HEK293 (cell line): ENCODE measurements around the gene KLK5.

Experiments used
- CTCF ChIA-PET: fragments of 350-600 bp; formaldehyde crosslinking; extraction: SDS; loops from one replicate; lab custom pipeline; 2021; ENCODE audit warnings: antibody characterized with exemption; lab: Yijun Ruan, JAX
- POLR2A ChIA-PET: fragments of 300-600 bp; formaldehyde crosslinking; extraction: SDS; loops from one replicate; lab custom pipeline; 2020; ENCODE audit warnings: antibody characterized with exemption, inconsistent platforms; lab: Yijun Ruan, JAX
- H3K27ac ChIP-seq: fragments of 200-500 bp; sonication (Bioruptor generic); 2 replicates; pipeline ENCODE4 v1.5.1; 2014; ENCODE audit warnings: low read depth, low read length, control low read depth, inconsistent platforms; ENCODE audit errors: extremely low read depth
- H3K36me3 ChIP-seq, 2 experiments: fragments of 200-500 bp in 1 of 2; sonication (Bioruptor generic) in 1 of 2; 1 replicate in 1 of 2; 2 replicates in 1 of 2; pipeline ENCODE4 v1.5.1; 2014 to 2017; ENCODE audit warnings: inconsistent platforms in 2 of 2, low read length in 2 of 2; ENCODE audit not compliant: control insufficient read depth in 2 of 2, insufficient read depth in 1 of 2
- H3K4me1 ChIP-seq: fragments of 200-500 bp; sonication (Bioruptor generic); 2 replicates; pipeline ENCODE4 v1.5.1; 2014; ENCODE audit warnings: mild to moderate bottlenecking, low read length, inconsistent platforms; ENCODE audit not compliant: control insufficient read depth, insufficient read depth
- H3K4me3 ChIP-seq: 2 replicates; pipeline ENCODE4 v1.5.1; 2011; ENCODE audit warnings: low read depth, mild to moderate bottlenecking, control low read depth, low read length, moderate library complexity
- H3K9me3 ChIP-seq: fragments of 200-500 bp; sonication (Bioruptor generic); 2 replicates; pipeline ENCODE4 v1.5.1; 2014; ENCODE audit warnings: low read depth, low read length, inconsistent platforms; ENCODE audit not compliant: control insufficient read depth, insufficient read depth
- BCL6B ChIP-seq: fragments of 450-650 bp; formaldehyde crosslinking; IDR thresholded peaks from 2 replicates; pipeline ENCODE4 v1.5.1; 2017; ENCODE audit warnings: missing biosample characterization, missing genetic modification characterization
- FEZF1 ChIP-seq: fragments of 450-650 bp; formaldehyde crosslinking; IDR thresholded peaks from 2 replicates; pipeline ENCODE4 v1.5.1; 2016; ENCODE audit warnings: missing biosample characterization, missing genetic modification characterization
- KLF16 ChIP-seq: fragments of 450-650 bp; formaldehyde crosslinking; IDR thresholded peaks from 2 replicates; pipeline ENCODE4 v1.5.1; 2017; ENCODE audit warnings: missing biosample characterization, missing genetic modification characterization
- KLF17 ChIP-seq: fragments of 450-650 bp; formaldehyde crosslinking; IDR thresholded peaks from 2 replicates; pipeline ENCODE4 v1.5.1; 2016; ENCODE audit warnings: missing biosample characterization, missing genetic modification characterization
- MEIS1 ChIP-seq: sonication (generic); formaldehyde crosslinking; IDR thresholded peaks from 2 replicates; pipeline ENCODE4 v1.8.1; 2022; ENCODE audit warnings: missing genetic modification reagents, mild to moderate bottlenecking, borderline replicate concordance
- MZF1 ChIP-seq: fragments of 450-650 bp; formaldehyde crosslinking; IDR thresholded peaks from 2 replicates; pipeline ENCODE4 v1.5.1; 2017; ENCODE audit warnings: missing biosample characterization, missing genetic modification characterization, borderline replicate concordance
- OVOL3 ChIP-seq: fragments of 450-650 bp; formaldehyde crosslinking; IDR thresholded peaks from 2 replicates; pipeline ENCODE4 v1.5.1; 2016; ENCODE audit warnings: missing biosample characterization, missing genetic modification characterization
- PATZ1 ChIP-seq: fragments of 450-650 bp; formaldehyde crosslinking; IDR thresholded peaks from 2 replicates; pipeline ENCODE4 v1.5.1; 2016; ENCODE audit warnings: missing biosample characterization, missing genetic modification characterization
- SP7 ChIP-seq: fragments of 450-650 bp; formaldehyde crosslinking; IDR thresholded peaks from 2 replicates; pipeline ENCODE4 v1.5.1; 2016; ENCODE audit warnings: missing biosample characterization, missing genetic modification characterization
- YY1 ChIP-seq: fragments of 450-650 bp; formaldehyde crosslinking; IDR thresholded peaks from 2 replicates; pipeline ENCODE4 v1.5.1; 2018; ENCODE audit warnings: missing biosample characterization, missing genetic modification characterization
- ZNF274 ChIP-seq, 2 experiments: fragments of 200-500 bp in 1 of 2; fragments of 450-650 bp in 1 of 2; sonication (Bioruptor generic) in 1 of 2; formaldehyde crosslinking in 1 of 2; IDR thresholded peaks; 2 replicates each; pipeline versions ENCODE4 v1.5.1 to v1.6.1; 2014 to 2016; ENCODE audit warnings: borderline replicate concordance in 1 of 2, inconsistent platforms in 1 of 2, low read length in 1 of 2, missing biosample characterization in 1 of 2, missing genetic modification characterization in 1 of 2
- ZNF280D ChIP-seq: fragments of 450-650 bp; formaldehyde crosslinking; IDR thresholded peaks from 2 replicates; pipeline ENCODE4 v1.5.1; 2016; ENCODE audit warnings: missing biosample characterization, missing genetic modification characterization
- ZNF391 ChIP-seq: fragments of 450-650 bp; formaldehyde crosslinking; IDR thresholded peaks from 2 replicates; pipeline ENCODE4 v1.5.1; 2016; ENCODE audit warnings: low read depth, missing biosample characterization, missing genetic modification characterization, borderline replicate concordance
- ZNF394 ChIP-seq: fragments of 450-650 bp; formaldehyde crosslinking; IDR thresholded peaks from 2 replicates; pipeline ENCODE4 v1.5.1; 2016; ENCODE audit warnings: missing biosample characterization, missing genetic modification characterization, mild to moderate bottlenecking, moderate library complexity, borderline replicate concordance
- ZNF416 ChIP-seq: fragments of 450-650 bp; formaldehyde crosslinking; IDR thresholded peaks from 2 replicates; pipeline ENCODE4 v1.5.1; 2016; ENCODE audit warnings: missing biosample characterization, missing genetic modification characterization
- ZNF521 ChIP-seq: fragments of 450-650 bp; formaldehyde crosslinking; IDR thresholded peaks from 2 replicates; pipeline ENCODE4 v1.5.1; 2017; ENCODE audit warnings: missing biosample characterization, mild to moderate bottlenecking, missing genetic modification characterization
- ZNF654 ChIP-seq: fragments of 450-650 bp; formaldehyde crosslinking; IDR thresholded peaks from 2 replicates; pipeline ENCODE4 v1.5.1; 2016; ENCODE audit warnings: low read depth, missing biosample characterization, missing genetic modification characterization
- ZNF670 ChIP-seq: fragments of 450-650 bp; formaldehyde crosslinking; IDR thresholded peaks from 2 replicates; pipeline ENCODE4 v1.5.1; 2016; ENCODE audit warnings: missing biosample characterization, missing genetic modification characterization, low read depth
- ZNF768 ChIP-seq: fragments of 450-650 bp; formaldehyde crosslinking; IDR thresholded peaks from 2 replicates; pipeline ENCODE4 v1.5.1; 2018; ENCODE audit warnings: missing biosample characterization, mild to moderate bottlenecking, missing genetic modification characterization

Gene KLK5

GRCh38 chr19:50921426-50922316, 31.2 kb downstream of the KLK5 start (continued):
- TF ChIP-seq BCL6B (tag by site-specific recombination), result no peak
- 0 out of 2 replicates have a peak, but pooled peaks have one; percentile 12 for TF ChIP-seq ZNF394 (tag by site-specific recombination)
- TF ChIP-seq KLF17 (tag by site-specific recombination), result no peak

GRCh38 chr19:50916069-50916468, 36.8 kb downstream of the KLK5 start:
- H3K27ac ChIP-seq, result no peak overlapping the region
- peaks cover 3% of the 10 kb centered on the region for H3K4me1 ChIP-seq
- H3K4me3 ChIP-seq, result no peak overlapping the region
- H3K9me3 ChIP-seq, result no peaks in the 10 kb centered on the region
- no peaks in the 10 kb centered on the region for H3K36me3 ChIP-seq
- CTCF ChIA-PET, result interaction anchor here (0.7 kb wide), 2 partner anchors 10 to 50 kb away, joined by 3 to 4 read pairs; no protein-coding TSS in a partner anchor
- POLR2A ChIA-PET, result interaction anchor here (0.6 to 1.5 kb wide), 2 partner anchors 45 to 111 kb away, joined by 4 to 9 read pairs; no protein-coding TSS in a partner anchor
- TF ChIP-seq KLF16 (tag by site-specific recombination), result no peak
- no peak for TF ChIP-seq ZNF670 (tag by site-specific recombination)
- TF ChIP-seq ZNF768 (tag by site-specific recombination), result 0 out of 2 replicates have a peak, but pooled peaks have one; percentile 69
- no peak for TF ChIP-seq MZF1 (tag by site-specific recombination)

GRCh38 chr19:50912727-50913716, 39.8 kb downstream of the KLK5 start:
- CTCF ChIA-PET, result interaction anchor here (5.9 kb wide), 1 partner anchor 9 kb away, joined by 50 read pairs; no protein-coding TSS in a partner anchor
- Histone ChIP-seq H3K36me3 (no peaks in the 10 kb centered on the region), H3K27ac (no peak overlapping the region; the same call in 1 of the 2 replicates), H3K9me3 (no peaks in the 10 kb centered on the region), H3K4me1 (peaks cover 3% of the 10 kb centered on the region), H3K4me3 (no peak overlapping the region)
- POLR2A ChIA-PET, result interaction anchor here (0.6 kb wide), 3 partner anchors 69 to 1437 kb away, joined by 4 to 5 read pairs (median 4); no protein-coding TSS in a partner anchor
- TF ChIP-seq YY1 (tag by site-specific recombination), result no peak
- no peak for TF ChIP-seq FEZF1 (tag by site-specific recombination)
- TF ChIP-seq ZNF274 (IDR thresholded peaks at IDR 0.05; ENCODE audit: low read length), result no peak
- TF ChIP-seq ZNF274 (tag by site-specific recombination; IDR thresholded peaks at IDR 0.05; ENCODE audit: borderline replicate concordance), result no peak
- 0 out of 2 replicates have a peak, but pooled peaks have one; percentile 39 for TF ChIP-seq ZNF391
- peak; percentile 81 for TF ChIP-seq PATZ1 (tag by site-specific recombination)
- TF ChIP-seq OVOL3 (tag by site-specific recombination), result no peak
- no peak for TF ChIP-seq ZNF280D (tag by site-specific recombination)
- no peak for TF ChIP-seq MEIS1
- TF ChIP-seq ZNF654 (tag by site-specific recombination), result no peak
- no peak for TF ChIP-seq ZNF416
- no peak for TF ChIP-seq ZNF521 (tag by site-specific recombination)
- TF ChIP-seq SP7 (tag by site-specific recombination), result peak; percentile 80
